ENCODE measurements around the gene GAS6.
"Not testable (repeated sequence)": the region's sequence is repeated elsewhere in the genome, so short reads cannot be mapped to it uniquely, and the experiment has no call there.

- TF ChIP-seq EZH2phosphoT487 (IDR thresholded peaks at IDR 0.05; ENCODE audit: insufficient read depth, low read depth); EZH2 (IDR thresholded peaks at IDR 0.05; ENCODE audit: insufficient read depth, poor library complexity, severe bottlenecking): not testable (repeated sequence)
Observed at GRCh38 chr13:113830426-113830950, 33.4 kb downstream of the GAS6 start.

Data from GM23248 (cell line).